ENCODE results near the gene FAM13A. TPM values are rescaled to one million over a fixed set of nuclear protein-coding genes. Genes with fewer than 3 reads are reported as not detected.

Gene FAM13A
- total and polyA plus RNA-seq, 9 of the 15 experiments (the other 6 are each of a cell fraction or from before 2014, with no cell fraction given) = 11.3 to 23.3 (median 14.7) TPM

DNA sequence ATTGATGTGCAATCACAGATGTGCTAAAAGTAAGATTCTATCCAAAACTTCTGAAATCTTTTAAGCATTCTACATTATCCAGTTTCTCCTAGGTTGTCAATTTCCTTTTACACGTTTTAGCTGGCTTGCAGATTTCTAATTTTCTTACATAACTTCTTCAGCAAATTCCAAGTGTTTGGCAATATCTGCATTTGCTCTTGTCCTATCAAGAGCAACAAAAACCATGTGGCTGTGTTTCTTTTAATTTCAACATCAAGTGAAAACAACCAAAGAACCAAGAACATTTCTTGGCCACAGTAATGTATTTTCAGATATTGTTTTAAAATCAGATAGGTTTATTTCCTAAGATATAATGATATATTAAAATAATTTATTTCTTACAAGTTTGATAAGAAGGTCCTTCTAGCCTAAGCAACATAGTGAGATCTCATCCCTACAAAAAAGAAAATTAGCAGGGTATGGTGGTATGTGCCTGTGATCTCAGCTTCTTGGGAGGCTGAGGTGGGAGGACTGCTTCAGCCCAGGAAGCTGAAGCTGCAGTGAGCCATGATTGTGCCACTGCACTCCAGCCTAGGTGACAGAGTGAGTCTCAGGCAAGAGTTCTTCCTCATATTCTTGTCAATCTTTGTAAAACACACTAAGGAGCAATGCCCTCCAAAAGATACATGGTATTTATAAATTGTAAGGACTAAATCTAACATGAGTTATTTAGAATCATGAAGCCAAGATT lies 228.0 kb downstream of the FAM13A start:
- FAIRE-seq (no peak), ATAC-seq (no peak), DNase-seq (ENCODE audit: extremely low read depth in 1 of 4, low spot score in 3 of 4) (no peak)
- CTCF ChIA-PET (ENCODE audit: low intra/inter-chr PET ratio) = no interaction called here
- POLR2A ChIA-PET = no interaction called here
- intact Hi-C loops (cut with micrococcal nuclease) = no loop called here
- H3K4me2 ChIP-seq (ENCODE audit: insufficient read depth, low read length) = no peak overlapping the region
- WGBS (ENCODE audit: insufficient coverage, low coverage, missing lambda C conversion rate) = 18% methylated on average over 1 of the region's 1 CpG
- H3K27ac ChIP-seq (ENCODE audit: extremely low read depth, low read depth, low read length) = no peak overlapping the region
- no peak overlapping the region for H2AFZ ChIP-seq (ENCODE audit: low read depth, low read length)
- H3K4me1 ChIP-seq (replicated peaks in 1 of 2; ENCODE audit: control insufficient read depth in 2 of 2, insufficient read depth in 2 of 2, low read length in 2 of 2) = no peaks in the 10 kb centered on the region
- TF ChIP-seq, protein P1, sequence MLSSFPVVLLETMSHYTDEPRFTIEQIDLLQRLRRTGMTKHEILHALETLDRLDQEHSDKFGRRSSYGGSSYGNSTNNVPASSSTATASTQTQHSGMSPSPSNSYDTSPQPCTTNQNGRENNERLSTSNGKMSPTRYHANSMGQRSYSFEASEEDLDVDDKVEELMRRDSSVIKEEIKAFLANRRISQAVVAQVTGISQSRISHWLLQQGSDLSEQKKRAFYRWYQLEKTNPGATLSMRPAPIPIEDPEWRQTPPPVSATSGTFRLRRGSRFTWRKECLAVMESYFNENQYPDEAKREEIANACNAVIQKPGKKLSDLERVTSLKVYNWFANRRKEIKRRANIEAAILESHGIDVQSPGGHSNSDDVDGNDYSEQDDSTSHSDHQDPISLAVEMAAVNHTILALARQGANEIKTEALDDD (IDR thresholded peaks at IDR 0.05) = no peak
- no peak for TF ChIP-seq ZNF766 (CRISPR knock-in tag; conservative IDR thresholded peaks at IDR 0.05)
- no peak for TF ChIP-seq MITF (IDR thresholded peaks at IDR 0.05)
- no peaks in the 10 kb centered on the region for H3K9me3 ChIP-seq (replicated peaks; ENCODE audit: control insufficient read depth, insufficient read depth, low read depth, low read length)
- H3K9ac ChIP-seq (ENCODE audit: insufficient read depth in 1 of 2, low read depth in 2 of 2, low read length in 2 of 2) = no peak overlapping the region
- H3K4me3 ChIP-seq = no peak overlapping the region
- H4K20me1 ChIP-seq (replicated peaks; ENCODE audit: control insufficient read depth, insufficient read depth, low read length) = no peaks in the 10 kb centered on the region
- H3K36me3 ChIP-seq (ENCODE audit: control insufficient read depth, insufficient read depth, low read length) = no peaks in the 10 kb centered on the region
- no peaks in the 10 kb centered on the region for H3K79me2 ChIP-seq (ENCODE audit: control insufficient read depth, insufficient read depth, low read length)
- in situ Hi-C loops (cut with MboI) = no loop called here
- H3K9me1 ChIP-seq (ENCODE audit: control insufficient read depth, insufficient read depth, low read length) = no peaks in the 10 kb centered on the region
- H3K27me3 ChIP-seq (ENCODE audit: control insufficient read depth in 2 of 2, insufficient read depth in 2 of 2, low read length in 2 of 2) = no peaks in the 10 kb centered on the region
- BruUV-seq (replicated peaks) = no TSS peak

Measured in K562 (cell line).